Body of pancreas (tissue), 4 donors: Measurements from ENCODE around the gene HNRNPM.

ENCODE experiments used
- CTCF ChIP-seq, 7 experiments: fragments of 450-650 bp in 4 of 7; fragments of 200-600 bp in 3 of 7; sonication (generic) in 3 of 7; IDR thresholded peaks; one replicate each; pipeline ENCODE4 v1.5.1; 2016 to 2019; ENCODE audit warnings: antibody characterized with exemption in 7 of 7
- POLR2A ChIP-seq, 3 donors: fragments of 450-650 bp; IDR thresholded peaks; one replicate each; pipeline ENCODE4 v1.6.1; 2016; ENCODE audit warnings: antibody characterized with exemption in 3 of 3, mild to moderate bottlenecking in 2 of 3

GRCh38 chr19:8401981-8402411 lies 42.8 kb upstream of the HNRNPM start:
- TF ChIP-seq CTCF (IDR thresholded peaks at IDR 0.05) (no peak), POLR2A (IDR thresholded peaks at IDR 0.05) (no peak)
